ENCODE results near the gene ADAM23. TPM values are rescaled to one million over a fixed set of nuclear protein-coding genes. Genes with fewer than 3 reads are reported as not detected.

Gene ADAM23
- total and polyA plus RNA-seq, 2 experiments from 2014 or later = 11.8 to 15.9 TPM

DNA sequence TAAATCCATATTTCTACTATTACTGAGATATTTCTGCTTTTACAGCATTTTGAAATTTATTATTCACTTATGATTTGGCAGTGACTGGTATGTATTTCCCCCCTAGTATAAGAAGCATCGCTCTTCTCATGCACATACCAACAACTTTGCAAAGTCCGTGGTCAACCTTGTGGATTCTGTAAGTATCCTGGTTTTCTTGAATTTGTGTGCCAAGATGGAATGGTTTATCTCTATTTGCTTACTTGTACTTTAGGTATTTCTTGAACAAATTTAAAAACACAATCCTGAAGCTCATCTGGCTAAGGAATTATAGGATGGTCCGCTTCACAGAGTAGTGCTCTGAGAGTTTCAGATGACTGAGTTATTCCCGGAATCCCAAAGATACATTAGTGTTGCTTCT lies 114.0 kb downstream of the ADAM23 start:
- H3K36me3 Mint-ChIP-seq (ENCODE audit: low read depth) = no peaks in the 10 kb centered on the region
- no peaks in the 10 kb centered on the region for H3K27me3 Mint-ChIP-seq (ENCODE audit: insufficient read depth, low read depth, poor library complexity)
- H3F3A ChIP-seq (replicated peaks; ENCODE audit: low read depth) = no peaks in the 10 kb centered on the region

DNA sequence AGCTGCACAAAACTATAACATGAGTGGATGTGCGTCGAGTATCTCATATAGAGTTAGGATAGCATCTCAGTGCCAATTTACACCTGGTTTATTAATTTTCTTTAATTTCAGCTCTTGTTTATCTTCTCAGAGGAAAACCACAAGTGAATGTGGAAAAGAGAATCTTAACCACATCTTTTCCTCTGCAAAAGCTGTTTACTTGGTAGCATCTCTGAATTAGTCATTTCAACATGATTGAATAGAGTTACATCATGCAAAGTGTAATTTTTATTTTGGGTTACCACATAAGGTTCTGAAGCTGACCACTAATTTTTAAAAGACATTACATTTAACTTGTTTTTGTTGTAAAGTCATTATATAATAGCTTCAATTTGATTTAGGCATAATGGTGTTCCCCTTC lies 115.2 kb downstream of the ADAM23 start:
- H3K4me1 Mint-ChIP-seq = peaks cover 5% of the 10 kb centered on the region; the same call in 2 of the 3 replicates
- Histone ChIP-seq H3K4me2 (no peak overlapping the region), H3K4me3 (no peak overlapping the region), H3K9me2 (ENCODE audit: insufficient read depth) (no peaks in the 10 kb centered on the region), H3K27ac (ENCODE audit: low read depth) (no peak overlapping the region), H4K20me1 (replicated peaks; ENCODE audit: insufficient read depth) (no peaks in the 10 kb centered on the region), H3K36me3 (ENCODE audit: insufficient read depth) (no peaks in the 10 kb centered on the region), H3K79me2 (replicated peaks; ENCODE audit: insufficient read depth) (no peaks in the 10 kb centered on the region), H3K4me1 (ENCODE audit: insufficient read depth) (no peaks in the 10 kb centered on the region), H2AFZ (no peak overlapping the region), H3K27me3 (ENCODE audit: insufficient read depth) (no peaks in the 10 kb centered on the region), H3F3A (replicated peaks; ENCODE audit: low read depth) (no peaks in the 10 kb centered on the region)
- no peak overlapping the region for H3K27ac Mint-ChIP-seq
- no peaks in the 10 kb centered on the region for H3K36me3 Mint-ChIP-seq (ENCODE audit: low read depth)
- H3K9me3 Mint-ChIP-seq = no peaks in the 10 kb centered on the region
- TF ChIP-seq CREB1 (CRISPR knock-in tag; IDR thresholded peaks at IDR 0.05; ENCODE audit: low read depth) (no peak), EZH2phosphoT487 (IDR thresholded peaks at IDR 0.05; ENCODE audit: unreplicated experiment) (no peak), STAT1 (IDR thresholded peaks at IDR 0.05; ENCODE audit: unreplicated experiment) (no peak), POLR2AphosphoS5 (IDR thresholded peaks at IDR 0.05; ENCODE audit: low read depth) (no peak)
- TF ChIP-seq, protein P1, sequence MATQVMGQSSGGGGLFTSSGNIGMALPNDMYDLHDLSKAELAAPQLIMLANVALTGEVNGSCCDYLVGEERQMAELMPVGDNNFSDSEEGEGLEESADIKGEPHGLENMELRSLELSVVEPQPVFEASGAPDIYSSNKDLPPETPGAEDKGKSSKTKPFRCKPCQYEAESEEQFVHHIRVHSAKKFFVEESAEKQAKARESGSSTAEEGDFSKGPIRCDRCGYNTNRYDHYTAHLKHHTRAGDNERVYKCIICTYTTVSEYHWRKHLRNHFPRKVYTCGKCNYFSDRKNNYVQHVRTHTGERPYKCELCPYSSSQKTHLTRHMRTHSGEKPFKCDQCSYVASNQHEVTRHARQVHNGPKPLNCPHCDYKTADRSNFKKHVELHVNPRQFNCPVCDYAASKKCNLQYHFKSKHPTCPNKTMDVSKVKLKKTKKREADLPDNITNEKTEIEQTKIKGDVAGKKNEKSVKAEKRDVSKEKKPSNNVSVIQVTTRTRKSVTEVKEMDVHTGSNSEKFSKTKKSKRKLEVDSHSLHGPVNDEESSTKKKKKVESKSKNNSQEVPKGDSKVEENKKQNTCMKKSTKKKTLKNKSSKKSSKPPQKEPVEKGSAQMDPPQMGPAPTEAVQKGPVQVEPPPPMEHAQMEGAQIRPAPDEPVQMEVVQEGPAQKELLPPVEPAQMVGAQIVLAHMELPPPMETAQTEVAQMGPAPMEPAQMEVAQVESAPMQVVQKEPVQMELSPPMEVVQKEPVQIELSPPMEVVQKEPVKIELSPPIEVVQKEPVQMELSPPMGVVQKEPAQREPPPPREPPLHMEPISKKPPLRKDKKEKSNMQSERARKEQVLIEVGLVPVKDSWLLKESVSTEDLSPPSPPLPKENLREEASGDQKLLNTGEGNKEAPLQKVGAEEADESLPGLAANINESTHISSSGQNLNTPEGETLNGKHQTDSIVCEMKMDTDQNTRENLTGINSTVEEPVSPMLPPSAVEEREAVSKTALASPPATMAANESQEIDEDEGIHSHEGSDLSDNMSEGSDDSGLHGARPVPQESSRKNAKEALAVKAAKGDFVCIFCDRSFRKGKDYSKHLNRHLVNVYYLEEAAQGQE (IDR thresholded peaks at IDR 0.05; ENCODE audit: unreplicated experiment) = no peak
- TF ChIP-seq, protein P2, sequence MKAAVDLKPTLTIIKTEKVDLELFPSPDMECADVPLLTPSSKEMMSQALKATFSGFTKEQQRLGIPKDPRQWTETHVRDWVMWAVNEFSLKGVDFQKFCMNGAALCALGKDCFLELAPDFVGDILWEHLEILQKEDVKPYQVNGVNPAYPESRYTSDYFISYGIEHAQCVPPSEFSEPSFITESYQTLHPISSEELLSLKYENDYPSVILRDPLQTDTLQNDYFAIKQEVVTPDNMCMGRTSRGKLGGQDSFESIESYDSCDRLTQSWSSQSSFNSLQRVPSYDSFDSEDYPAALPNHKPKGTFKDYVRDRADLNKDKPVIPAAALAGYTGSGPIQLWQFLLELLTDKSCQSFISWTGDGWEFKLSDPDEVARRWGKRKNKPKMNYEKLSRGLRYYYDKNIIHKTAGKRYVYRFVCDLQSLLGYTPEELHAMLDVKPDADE (IDR thresholded peaks at IDR 0.05) = no peak
- TF ChIP-seq, protein P3, sequence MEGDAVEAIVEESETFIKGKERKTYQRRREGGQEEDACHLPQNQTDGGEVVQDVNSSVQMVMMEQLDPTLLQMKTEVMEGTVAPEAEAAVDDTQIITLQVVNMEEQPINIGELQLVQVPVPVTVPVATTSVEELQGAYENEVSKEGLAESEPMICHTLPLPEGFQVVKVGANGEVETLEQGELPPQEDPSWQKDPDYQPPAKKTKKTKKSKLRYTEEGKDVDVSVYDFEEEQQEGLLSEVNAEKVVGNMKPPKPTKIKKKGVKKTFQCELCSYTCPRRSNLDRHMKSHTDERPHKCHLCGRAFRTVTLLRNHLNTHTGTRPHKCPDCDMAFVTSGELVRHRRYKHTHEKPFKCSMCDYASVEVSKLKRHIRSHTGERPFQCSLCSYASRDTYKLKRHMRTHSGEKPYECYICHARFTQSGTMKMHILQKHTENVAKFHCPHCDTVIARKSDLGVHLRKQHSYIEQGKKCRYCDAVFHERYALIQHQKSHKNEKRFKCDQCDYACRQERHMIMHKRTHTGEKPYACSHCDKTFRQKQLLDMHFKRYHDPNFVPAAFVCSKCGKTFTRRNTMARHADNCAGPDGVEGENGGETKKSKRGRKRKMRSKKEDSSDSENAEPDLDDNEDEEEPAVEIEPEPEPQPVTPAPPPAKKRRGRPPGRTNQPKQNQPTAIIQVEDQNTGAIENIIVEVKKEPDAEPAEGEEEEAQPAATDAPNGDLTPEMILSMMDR (conservative IDR thresholded peaks at IDR 0.05; ENCODE audit: low read depth in 2 of 2) = no peak
- no peaks in the 10 kb centered on the region for H3K27me3 Mint-ChIP-seq (ENCODE audit: insufficient read depth, low read depth, poor library complexity)
- DNase-seq (ENCODE audit: low spot score) = no peak
- no peak for ATAC-seq
- no peak overlapping the region for H3K4me3 Mint-ChIP-seq

More for the DNA sequence above, 114.0 kb downstream of the ADAM23 start:
- DNase-seq (ENCODE audit: low spot score) (no peak), ATAC-seq (no peak)
- Mint-ChIP-seq H3K27ac (no peak overlapping the region), H3K4me1 (peaks cover 1% of the 10 kb centered on the region; the same call in 2 of the 3 replicates), H3K9me3 (no peaks in the 10 kb centered on the region), H3K4me3 (no peak overlapping the region)
- Histone ChIP-seq H3K9me2 (ENCODE audit: insufficient read depth) (no peaks in the 10 kb centered on the region), H3K36me3 (ENCODE audit: insufficient read depth) (no peaks in the 10 kb centered on the region), H2AFZ (no peak overlapping the region), H3K27me3 (ENCODE audit: insufficient read depth) (no peaks in the 10 kb centered on the region), H3K4me1 (ENCODE audit: insufficient read depth) (no peaks in the 10 kb centered on the region), H3K27ac (ENCODE audit: low read depth) (no peak overlapping the region), H3K4me3 (no peak overlapping the region), H3K4me2 (no peak overlapping the region), H4K20me1 (replicated peaks; ENCODE audit: insufficient read depth) (no peaks in the 10 kb centered on the region), H3K79me2 (replicated peaks; ENCODE audit: insufficient read depth) (no peaks in the 10 kb centered on the region)
- no peak for TF ChIP-seq JUNB (IDR thresholded peaks at IDR 0.05; ENCODE audit: unreplicated experiment)

All from GM23338 (cell line).